Measurements from ENCODE around the gene CUZD1.

The CUZD1 gene

GRCh38 chr10:122786269-122786668, 59.4 kb downstream of the CUZD1 start:
- Histone ChIP-seq H3K36me3 (ENCODE audit: control insufficient read depth, insufficient read depth, low read length) (no peaks in the 10 kb centered on the region), H3K9ac (ENCODE audit: low read length) (no peak overlapping the region), H3K27me3 (ENCODE audit: control insufficient read depth, insufficient read depth, low read length) (no peaks in the 10 kb centered on the region), H3K4me1 (ENCODE audit: control insufficient read depth, insufficient read depth, low read length) (no peaks in the 10 kb centered on the region), H3K4me3 (ENCODE audit: low read length) (no peak overlapping the region), H3K9me3 (ENCODE audit: control insufficient read depth, low read length) (no peaks in the 10 kb centered on the region)

GRCh38 chr10:122782911-122783310, 62.7 kb downstream of the CUZD1 start:
- no peak overlapping the region for H3K4me3 ChIP-seq (ENCODE audit: low read length)
- H3K9ac ChIP-seq (ENCODE audit: low read length) = no peak overlapping the region
- H3K27me3 ChIP-seq (ENCODE audit: control insufficient read depth, insufficient read depth, low read length) = no peaks in the 10 kb centered on the region
- no peaks in the 10 kb centered on the region for H3K36me3 ChIP-seq (ENCODE audit: control insufficient read depth, insufficient read depth, low read length)
- no peaks in the 10 kb centered on the region for H3K4me1 ChIP-seq (ENCODE audit: control insufficient read depth, insufficient read depth, low read length)
- H3K9me3 ChIP-seq (ENCODE audit: control insufficient read depth, low read length) = no peaks in the 10 kb centered on the region
